Uterus (tissue), 4 donors: Measurements from ENCODE around the gene FXN. TPM values are rescaled to one million over a fixed set of nuclear protein-coding genes. Genes with fewer than 3 reads are reported as not detected.
"Not testable (repeated sequence)": the region's sequence is repeated elsewhere in the genome, so short reads cannot be mapped to it uniquely, and the experiment has no call there.

ENCODE experiments used
- DNase-seq, 2 donors: peaks; one replicate each; pipeline ENCODE4 v3.0.0-alpha.2; 2019 to 2020
- H3K27ac ChIP-seq, 2 donors: fragments of 200-600 bp; sonication (generic); 1 replicate in 1 of 2; 2 replicates in 1 of 2; pipeline ENCODE4 v1.5.1; 2016 to 2018
- H3K27me3 ChIP-seq, 2 donors: fragments of 200-600 bp; sonication (generic); one replicate each; pipeline ENCODE4 v1.5.1; 2018 to 2019; ENCODE audit warnings: control low read depth in 1 of 2
- H3K36me3 ChIP-seq, 2 donors: fragments of 200-600 bp; sonication (generic); one replicate each; pipeline ENCODE4 v1.5.1; 2019; ENCODE audit warnings: control low read depth in 1 of 2
- H3K4me1 ChIP-seq, 2 donors: fragments of 200-600 bp; sonication (generic); one replicate each; pipeline ENCODE4 v1.5.1; 2018 to 2019; ENCODE audit warnings: control low read depth in 1 of 2
- H3K4me3 ChIP-seq, 2 donors: fragments of 200-600 bp; sonication (generic); 1 replicate in 1 of 2; 2 replicates in 1 of 2; pipeline ENCODE4 v1.5.1; 2018 to 2019; ENCODE audit warnings: mild to moderate bottlenecking in 1 of 2
- H3K9me3 ChIP-seq, 2 donors: fragments of 200-600 bp; sonication (generic); one replicate each; pipeline ENCODE4 v1.5.1; 2019; ENCODE audit warnings: control low read depth in 1 of 2
- CTCF ChIP-seq, 4 experiments: fragments of 200-600 bp in 2 of 4; fragments of 450-650 bp in 2 of 4; sonication (generic) in 2 of 4; IDR thresholded peaks; one replicate each; pipeline ENCODE4 v1.5.1; 2016 to 2019; ENCODE audit warnings: antibody characterized with exemption in 4 of 4, mild to moderate bottlenecking in 2 of 4, moderate library complexity in 1 of 4
- POLR2A ChIP-seq, 2 donors: fragments of 450-650 bp; IDR thresholded peaks; one replicate each; pipeline ENCODE4 v1.6.1; 2016; ENCODE audit warnings: antibody characterized with exemption in 2 of 2, mild to moderate bottlenecking in 1 of 2, moderate library complexity in 1 of 2
- intact Hi-C: fragments of 100-400 bp; cut with DNase I; formaldehyde crosslinking; loops from one replicate; pipeline ENCODE4 v1.15.1; 2023; ENCODE audit warnings: low total_unique reads
- total RNA-seq, 4 donors: library from RNA; depleted of rRNA in 3 of 4; stranded (reverse); fragments of >200 nt in 3 of 4; gene quantifications; one replicate each; pipeline versions ENCODE4 v1.1.0 to v1.2.4, GENCODE V29; 2014 to 2023
- donor health status: DM: yes; HTN: yes; CAD: no.

Gene FXN
- total RNA-seq, 4 donors from 2014 or later = 5.9 to 20.3 (median 18.5) TPM

DNA sequence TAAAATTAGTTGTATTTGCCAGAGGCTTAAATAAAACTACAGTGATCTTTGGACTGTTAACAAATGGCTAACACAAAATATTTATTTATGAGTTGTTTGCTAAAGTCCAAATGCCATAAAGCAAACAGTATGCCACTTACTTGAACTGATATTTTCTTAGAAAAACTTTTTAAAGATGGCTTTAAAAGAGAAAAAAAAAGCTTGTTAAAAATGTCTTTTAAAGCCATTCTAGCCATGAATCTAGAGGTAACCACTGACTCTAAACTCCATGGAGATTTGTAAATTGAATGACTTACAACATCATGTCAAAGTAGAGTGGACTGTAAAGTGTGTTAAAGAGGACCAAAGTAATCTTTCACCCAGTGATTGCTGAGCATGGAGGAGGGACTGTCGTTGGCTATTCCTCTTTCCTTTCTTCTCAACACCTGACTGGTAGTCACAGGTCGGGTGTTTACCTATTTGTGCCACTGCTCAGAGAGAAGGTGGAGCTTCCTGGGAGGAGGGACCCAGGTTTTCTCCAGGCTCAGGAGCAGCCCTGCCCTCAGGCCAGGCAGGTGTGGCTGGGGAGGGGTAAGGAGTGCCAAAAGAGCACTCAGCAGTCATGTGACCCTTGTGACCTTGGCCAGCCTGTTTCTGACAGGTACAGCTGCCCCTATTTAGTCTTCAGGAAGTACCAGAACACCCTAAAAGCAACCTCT lies 69.4 kb downstream of the FXN start:
- TF ChIP-seq POLR2A (IDR thresholded peaks at IDR 0.05) = no peak
- TF ChIP-seq CTCF (IDR thresholded peaks at IDR 0.05) = no peak
- Histone ChIP-seq H3K27me3 (no peaks in the 10 kb centered on the region), H3K27ac (no peak overlapping the region), H3K9me3 (no peaks in the 10 kb centered on the region), H3K4me3 (no peak overlapping the region), H3K36me3 (no peaks in the 10 kb centered on the region), H3K4me1 (no peaks in the 10 kb centered on the region)
- DNase-seq = no peak
- intact Hi-C loops = no loop called here

DNA sequence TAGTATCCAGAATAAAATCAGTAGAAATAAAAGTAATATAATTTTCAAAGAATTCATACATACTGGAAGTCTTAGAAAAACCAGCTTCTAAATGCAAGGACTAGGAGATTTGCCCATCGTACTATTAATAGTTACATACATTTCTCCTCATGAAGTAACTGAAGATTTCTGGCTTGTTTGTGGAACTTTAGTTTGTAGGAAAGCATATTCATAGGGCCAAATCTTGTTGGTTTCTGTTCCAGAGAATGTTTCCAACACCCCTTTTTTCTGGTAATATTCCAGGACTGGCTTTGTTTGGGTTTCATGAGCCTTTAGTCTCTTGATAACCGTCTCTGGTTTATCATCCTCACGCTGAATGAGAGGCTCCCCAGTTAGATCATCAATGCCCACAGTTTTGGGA lies 72.2 kb downstream of the FXN start:
- intact Hi-C loops = no loop called here
- H3K4me3 ChIP-seq = no peak overlapping the region
- no peak for TF ChIP-seq POLR2A (IDR thresholded peaks at IDR 0.05)
- no peak overlapping the region for H3K27ac ChIP-seq
- H3K27me3 ChIP-seq = no peaks in the 10 kb centered on the region
- no peaks in the 10 kb centered on the region for H3K36me3 ChIP-seq
- H3K4me1 ChIP-seq = no peaks in the 10 kb centered on the region
- DNase-seq = no peak
- H3K9me3 ChIP-seq = no peaks in the 10 kb centered on the region

DNA sequence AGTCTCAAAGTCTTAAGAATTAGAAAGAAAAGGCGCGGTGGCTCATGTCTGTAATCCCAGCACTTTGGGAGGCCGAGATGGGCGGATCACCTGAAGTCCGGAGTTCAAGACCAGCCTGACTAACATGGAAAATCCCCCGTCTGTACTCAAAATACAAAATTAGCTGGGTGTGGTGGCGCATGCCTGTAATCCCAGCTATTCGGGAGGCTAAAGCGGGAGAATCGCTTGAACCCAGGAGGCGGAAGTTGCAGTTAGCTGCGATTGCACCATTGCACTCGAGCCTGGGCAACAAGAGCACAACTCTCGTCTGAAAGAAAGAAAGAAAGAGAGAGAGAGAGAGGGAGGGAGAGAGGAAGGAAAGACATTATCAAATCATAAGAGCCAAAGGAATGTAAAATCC lies 73.2 kb downstream of the FXN start:
- DNase-seq, H3K27me3 ChIP-seq, intact Hi-C loops, H3K4me3 ChIP-seq, H3K27ac ChIP-seq, H3K36me3 ChIP-seq, H3K4me1 ChIP-seq, H3K9me3 ChIP-seq: not testable (repeated sequence)

DNA sequence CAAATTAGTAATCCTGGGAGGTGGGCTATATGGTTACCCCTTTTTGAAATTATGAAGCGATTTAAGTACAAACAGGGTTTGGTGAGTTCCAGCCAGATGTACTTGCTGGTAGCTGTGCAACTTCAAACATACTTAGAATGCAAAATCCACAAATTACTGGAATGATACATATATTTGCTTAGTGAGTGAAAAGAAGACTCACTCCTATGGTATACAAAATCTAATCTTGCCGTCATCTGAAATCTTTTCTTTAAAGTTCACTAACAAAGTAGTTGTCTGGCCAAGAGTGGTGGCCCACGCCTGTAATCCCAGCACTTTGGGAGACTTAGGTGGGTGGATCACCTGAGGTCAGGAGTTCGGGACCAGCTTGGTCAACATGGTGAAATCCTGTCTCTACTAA lies 73.6 kb downstream of the FXN start:
- Histone ChIP-seq H3K27me3 (no peaks in the 10 kb centered on the region), H3K36me3 (no peaks in the 10 kb centered on the region), H3K4me3 (no peak overlapping the region), H3K4me1 (no peaks in the 10 kb centered on the region), H3K27ac (no peak overlapping the region), H3K9me3 (no peaks in the 10 kb centered on the region)
- TF ChIP-seq POLR2A (IDR thresholded peaks at IDR 0.05) (no peak), CTCF (IDR thresholded peaks at IDR 0.05) (no peak)
- no peak for DNase-seq
- intact Hi-C loops = no loop called here

DNA sequence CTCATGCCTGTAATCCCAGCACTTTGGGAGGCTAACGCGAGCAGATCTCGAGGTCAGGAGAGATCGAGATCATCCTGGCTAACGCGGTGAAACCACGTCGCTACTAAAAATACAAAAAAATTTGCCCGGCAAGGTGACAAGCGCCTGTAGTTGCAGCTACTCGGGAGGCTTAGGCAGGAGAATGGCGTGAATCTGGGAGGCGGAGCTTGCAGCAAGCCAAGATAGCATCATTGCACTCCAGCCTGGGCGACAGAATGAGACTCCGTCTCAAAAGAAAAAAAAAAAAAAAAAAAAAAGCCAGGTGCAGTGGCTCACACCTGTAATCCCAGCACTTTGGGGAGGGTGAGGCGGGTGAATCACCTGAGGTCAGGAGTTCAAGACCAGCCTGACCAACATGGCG lies 77.1 kb downstream of the FXN start:
- H3K4me1 ChIP-seq, H3K27ac ChIP-seq, H3K36me3 ChIP-seq, H3K4me3 ChIP-seq, DNase-seq, intact Hi-C loops, H3K9me3 ChIP-seq, H3K27me3 ChIP-seq: not testable (repeated sequence)

DNA sequence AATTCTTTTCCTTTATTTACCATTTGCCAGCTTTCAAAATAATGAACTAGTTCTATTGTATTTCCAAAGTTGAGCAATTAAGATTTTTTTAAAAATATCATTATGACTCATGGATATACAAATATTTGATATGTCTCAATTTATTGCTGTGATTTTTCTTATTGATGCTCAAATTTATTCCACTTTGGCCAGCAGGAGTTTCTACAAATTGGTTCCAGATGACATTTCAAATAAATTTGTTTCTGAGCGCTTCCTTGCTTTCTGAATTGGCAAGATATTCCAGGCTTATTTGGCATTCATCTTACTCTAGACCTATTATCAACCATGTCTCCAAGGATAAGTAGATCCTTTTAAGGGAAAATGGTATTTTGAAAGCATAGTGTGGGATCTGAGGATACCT lies 80.1 kb downstream of the FXN start:
- no peak for TF ChIP-seq CTCF (IDR thresholded peaks at IDR 0.05)
- TF ChIP-seq POLR2A (IDR thresholded peaks at IDR 0.05) = no peak
- Histone ChIP-seq H3K4me1 (no peaks in the 10 kb centered on the region), H3K36me3 (no peaks in the 10 kb centered on the region), H3K27ac (no peak overlapping the region), H3K27me3 (no peaks in the 10 kb centered on the region), H3K4me3 (no peak overlapping the region), H3K9me3 (no peaks in the 10 kb centered on the region)
- no peak for DNase-seq
- intact Hi-C loops = no loop called here

DNA sequence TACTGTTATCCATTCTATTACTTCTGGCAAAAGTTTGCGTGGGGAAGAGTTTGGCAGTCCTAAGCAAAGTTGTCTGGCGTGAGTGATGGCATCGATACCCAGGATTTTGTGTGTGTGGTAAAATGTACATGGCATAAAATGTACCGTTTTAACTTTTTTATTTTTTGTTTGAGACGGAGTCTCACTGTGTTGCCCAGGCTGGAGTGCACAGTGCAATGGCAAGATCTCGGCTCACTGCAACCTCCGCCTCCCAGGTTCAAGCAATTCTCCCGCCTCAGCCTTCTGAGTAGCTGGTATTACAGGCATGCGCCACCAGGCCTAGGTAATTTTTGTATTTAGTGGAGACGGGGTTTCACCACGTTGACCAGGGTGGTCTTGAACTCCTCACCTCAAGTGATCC lies 83.1 kb downstream of the FXN start:
- TF ChIP-seq CTCF (IDR thresholded peaks at IDR 0.05) (no peak), POLR2A (IDR thresholded peaks at IDR 0.05) (no peak)
- intact Hi-C loops = no loop called here
- no peaks in the 10 kb centered on the region for H3K4me1 ChIP-seq
- H3K27ac ChIP-seq = no peak overlapping the region
- no peaks in the 10 kb centered on the region for H3K9me3 ChIP-seq
- H3K4me3 ChIP-seq = no peak overlapping the region
- no peak for DNase-seq
- no peaks in the 10 kb centered on the region for H3K27me3 ChIP-seq
- no peaks in the 10 kb centered on the region for H3K36me3 ChIP-seq
